K562 (cell line): ENCODE results near the gene USP1.

ENCODE experiments used
- ATF7 ChIP-seq: fragments of 450-650 bp; IDR thresholded peaks from 2 replicates; pipeline ENCODE4 v1.7.1; 2014; ENCODE audit warnings: mild to moderate bottlenecking, moderate library complexity
- BACH1 ChIP-seq: fragments of 200-800 bp; sonication (Bioruptor generic); IDR thresholded peaks from 2 replicates; pipeline ENCODE4 v1.6.1; 2016; ENCODE audit warnings: missing genetic modification characterization, missing compliant biosample characterization
- EHMT2 ChIP-seq: fragments of 450-650 bp; IDR thresholded peaks from 2 replicates; pipeline ENCODE4 v1.6.1; 2018; ENCODE audit warnings: antibody characterized with exemption
- ELF1 ChIP-seq: fragments of 200-800 bp; sonication (Bioruptor generic); IDR thresholded peaks from 2 replicates; pipeline ENCODE4 v1.6.1; 2016; ENCODE audit warnings: missing genetic modification characterization, missing compliant biosample characterization
- IRF9 ChIP-seq: fragments of 450-650 bp; IDR thresholded peaks from 2 replicates; pipeline ENCODE4 v1.6.1; 2016; ENCODE audit warnings: missing biosample characterization, missing genetic modification characterization
- POLR2AphosphoS5 ChIP-seq: IDR thresholded peaks from 2 replicates; pipeline ENCODE4 v1.6.1; 2011; ENCODE audit warnings: mild to moderate bottlenecking, low read depth, low read length, moderate library complexity; ENCODE audit not compliant: control insufficient read depth, insufficient read depth
- RAD21 ChIP-seq, 2 experiments: fragments of 250-450 bp in 1 of 2; fragments of 450-650 bp in 1 of 2; sonication (Bioruptor Pico) in 1 of 2; formaldehyde crosslinking in 1 of 2; IDR thresholded peaks in 1 of 2; conservative IDR thresholded peaks in 1 of 2; 2 replicates each; pipeline versions ENCODE4 v1.4.0 to v1.8.0; 2020 to 2022; ENCODE audit warnings: mild to moderate bottlenecking in 2 of 2, moderate library complexity in 1 of 2
- TCF7L2 ChIP-seq: fragments of 150-350 bp; IDR thresholded peaks from 2 replicates; pipeline ENCODE4 v1.6.1; 2016; ENCODE audit warnings: low read depth, mild to moderate bottlenecking, low read length, moderate library complexity
- ZKSCAN1 ChIP-seq: fragments of 150-350 bp; IDR thresholded peaks from 2 replicates; pipeline ENCODE4 v1.6.1; 2016; ENCODE audit warnings: low read depth, low read length
- ZNF785 ChIP-seq: fragments of 250-450 bp; sonication (Bioruptor Pico); IDR thresholded peaks from 2 replicates; pipeline ENCODE4 v1.4.0; 2020; ENCODE audit warnings: mild to moderate bottlenecking

- no peak for TF ChIP-seq IRF9
- no peak for TF ChIP-seq TCF7L2
- TF ChIP-seq ELF1: no peak
- no peak for TF ChIP-seq RAD21 (CRISPR knock-in tag; conservative IDR thresholded peaks at IDR 0.05 in 1 of 2, IDR thresholded peaks at IDR 0.05 in 1 of 2)
- TF ChIP-seq BACH1 (tag): no peak
- TF ChIP-seq ZNF785 (CRISPR knock-in tag): no peak
- TF ChIP-seq EHMT2: no peak
- no peak for TF ChIP-seq ZKSCAN1
- TF ChIP-seq POLR2AphosphoS5: no peak
- TF ChIP-seq ATF7: no peak
Observed at GRCh38 chr1:62428351-62428750, 8.5 kb upstream of the USP1 start.
